ENCODE data around the gene ASZ1.

GRCh38 chr7:117445206-117445605, 17.9 kb upstream of the ASZ1 start:
- no peak for TF ChIP-seq POLR2AphosphoS5 (IDR thresholded peaks at IDR 0.05; ENCODE audit: low read depth, low read length)
- TF ChIP-seq CTCF (IDR thresholded peaks at IDR 0.05), result no peak
- no peak for TF ChIP-seq SIN3A (IDR thresholded peaks at IDR 0.05; ENCODE audit: borderline replicate concordance, insufficient read depth, low read depth, low read length)
- TF ChIP-seq REST (IDR thresholded peaks at IDR 0.05; ENCODE audit: insufficient read depth in 1 of 2, low read depth in 2 of 2, low read length in 1 of 2), result no peak
- TF ChIP-seq TCF7L2 (IDR thresholded peaks at IDR 0.05; ENCODE audit: low read depth, low read length), result no peak

All from Panc1 (cell line).